Measurements from ENCODE around the gene LAMB3.

The LAMB3 gene

DNA sequence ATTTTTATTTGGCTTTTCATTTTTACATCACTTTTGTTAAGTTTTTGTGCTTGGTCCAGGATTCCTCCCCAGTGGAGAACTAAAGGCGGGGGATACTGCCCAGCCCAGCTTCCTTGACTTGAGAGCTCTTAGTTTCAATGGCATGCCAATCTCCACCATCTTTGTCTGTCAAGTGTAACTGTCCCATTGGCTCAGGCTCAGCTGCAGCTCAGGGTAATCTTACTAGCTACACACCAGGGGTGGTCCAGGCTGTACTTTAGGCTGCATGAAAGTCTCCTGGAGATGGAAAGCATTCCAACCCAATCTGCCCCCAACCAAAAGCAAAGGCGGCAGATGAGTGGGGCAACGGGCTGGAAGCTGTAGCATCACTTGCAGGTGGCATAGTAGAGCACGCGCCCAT, 37.3 kb downstream of the LAMB3 start:
- Histone ChIP-seq H3K36me3 (ENCODE audit: low read length) (no peaks in the 10 kb centered on the region), H4K20me1 (ENCODE audit: low read depth, low read length) (no peaks in the 10 kb centered on the region), H3K27ac (ENCODE audit: low read depth, low read length) (no peak overlapping the region), H3K4me3 (ENCODE audit: insufficient read depth, low read length, poor library complexity, severe bottlenecking) (no peak overlapping the region), H3K79me2 (ENCODE audit: insufficient read depth, low read length) (no peaks in the 10 kb centered on the region), H3K9me2 (replicated peaks; ENCODE audit: insufficient read depth, low read length) (no peaks in the 10 kb centered on the region), H2AFZ (ENCODE audit: low read depth, low read length, severe bottlenecking) (no peak overlapping the region), H3K4me2 (ENCODE audit: low read depth, low read length, poor library complexity, severe bottlenecking) (no peak overlapping the region), H3K9ac (ENCODE audit: low read length) (no peak overlapping the region), H3K27me3 (ENCODE audit: low read length) (no peaks in the 10 kb centered on the region), H3F3A (ENCODE audit: insufficient read depth) (no peaks in the 10 kb centered on the region), H3K9me3 (ENCODE audit: insufficient read depth, low read length) (no peaks in the 10 kb centered on the region)
- no peak for TF ChIP-seq EZH2phosphoT487 (conservative IDR thresholded peaks at IDR 0.05; ENCODE audit: low read length)
- TF ChIP-seq, protein P1, sequence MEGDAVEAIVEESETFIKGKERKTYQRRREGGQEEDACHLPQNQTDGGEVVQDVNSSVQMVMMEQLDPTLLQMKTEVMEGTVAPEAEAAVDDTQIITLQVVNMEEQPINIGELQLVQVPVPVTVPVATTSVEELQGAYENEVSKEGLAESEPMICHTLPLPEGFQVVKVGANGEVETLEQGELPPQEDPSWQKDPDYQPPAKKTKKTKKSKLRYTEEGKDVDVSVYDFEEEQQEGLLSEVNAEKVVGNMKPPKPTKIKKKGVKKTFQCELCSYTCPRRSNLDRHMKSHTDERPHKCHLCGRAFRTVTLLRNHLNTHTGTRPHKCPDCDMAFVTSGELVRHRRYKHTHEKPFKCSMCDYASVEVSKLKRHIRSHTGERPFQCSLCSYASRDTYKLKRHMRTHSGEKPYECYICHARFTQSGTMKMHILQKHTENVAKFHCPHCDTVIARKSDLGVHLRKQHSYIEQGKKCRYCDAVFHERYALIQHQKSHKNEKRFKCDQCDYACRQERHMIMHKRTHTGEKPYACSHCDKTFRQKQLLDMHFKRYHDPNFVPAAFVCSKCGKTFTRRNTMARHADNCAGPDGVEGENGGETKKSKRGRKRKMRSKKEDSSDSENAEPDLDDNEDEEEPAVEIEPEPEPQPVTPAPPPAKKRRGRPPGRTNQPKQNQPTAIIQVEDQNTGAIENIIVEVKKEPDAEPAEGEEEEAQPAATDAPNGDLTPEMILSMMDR (IDR thresholded peaks at IDR 0.05; ENCODE audit: insufficient read depth, low read length, poor library complexity, severe bottlenecking) = no peak

DNA sequence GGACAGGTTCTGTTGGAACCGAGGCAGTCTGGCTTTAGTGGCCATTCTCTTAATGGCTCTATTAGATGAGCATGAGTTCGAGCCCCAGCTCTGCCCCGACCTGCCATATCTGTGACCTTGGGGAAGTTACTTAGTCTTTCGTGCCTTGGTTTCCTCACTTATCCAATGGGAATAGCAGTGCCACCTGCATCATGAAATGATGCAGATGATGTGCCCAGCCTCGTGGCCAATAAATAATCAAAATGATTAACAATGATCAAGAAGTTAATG, 38.1 kb downstream of the LAMB3 start:
- no peaks in the 10 kb centered on the region for H3K9me3 ChIP-seq (ENCODE audit: insufficient read depth, low read length)
- H3K9me2 ChIP-seq (replicated peaks; ENCODE audit: insufficient read depth, low read length) = no peaks in the 10 kb centered on the region
- H3K9ac ChIP-seq (ENCODE audit: low read length) = no peak overlapping the region
- no peak overlapping the region for H2AFZ ChIP-seq (ENCODE audit: low read depth, low read length, severe bottlenecking)
- H3K27me3 ChIP-seq (ENCODE audit: low read length) = no peaks in the 10 kb centered on the region
- no peaks in the 10 kb centered on the region for H3K36me3 ChIP-seq (ENCODE audit: low read length)
- no peaks in the 10 kb centered on the region for H4K20me1 ChIP-seq (ENCODE audit: low read depth, low read length)
- no peak overlapping the region for H3K4me2 ChIP-seq (ENCODE audit: low read depth, low read length, poor library complexity, severe bottlenecking)
- TF ChIP-seq, protein P1 (IDR thresholded peaks at IDR 0.05; ENCODE audit: insufficient read depth, low read length, poor library complexity, severe bottlenecking) = no peak
- no peak for TF ChIP-seq EZH2phosphoT487 (conservative IDR thresholded peaks at IDR 0.05; ENCODE audit: low read length)
- H3F3A ChIP-seq (ENCODE audit: insufficient read depth) = no peaks in the 10 kb centered on the region
- H3K4me3 ChIP-seq (ENCODE audit: insufficient read depth, low read length, poor library complexity, severe bottlenecking) = no peak overlapping the region
- H3K79me2 ChIP-seq (ENCODE audit: insufficient read depth, low read length) = no peaks in the 10 kb centered on the region
- H3K27ac ChIP-seq (ENCODE audit: low read depth, low read length) = no peak overlapping the region

DNA sequence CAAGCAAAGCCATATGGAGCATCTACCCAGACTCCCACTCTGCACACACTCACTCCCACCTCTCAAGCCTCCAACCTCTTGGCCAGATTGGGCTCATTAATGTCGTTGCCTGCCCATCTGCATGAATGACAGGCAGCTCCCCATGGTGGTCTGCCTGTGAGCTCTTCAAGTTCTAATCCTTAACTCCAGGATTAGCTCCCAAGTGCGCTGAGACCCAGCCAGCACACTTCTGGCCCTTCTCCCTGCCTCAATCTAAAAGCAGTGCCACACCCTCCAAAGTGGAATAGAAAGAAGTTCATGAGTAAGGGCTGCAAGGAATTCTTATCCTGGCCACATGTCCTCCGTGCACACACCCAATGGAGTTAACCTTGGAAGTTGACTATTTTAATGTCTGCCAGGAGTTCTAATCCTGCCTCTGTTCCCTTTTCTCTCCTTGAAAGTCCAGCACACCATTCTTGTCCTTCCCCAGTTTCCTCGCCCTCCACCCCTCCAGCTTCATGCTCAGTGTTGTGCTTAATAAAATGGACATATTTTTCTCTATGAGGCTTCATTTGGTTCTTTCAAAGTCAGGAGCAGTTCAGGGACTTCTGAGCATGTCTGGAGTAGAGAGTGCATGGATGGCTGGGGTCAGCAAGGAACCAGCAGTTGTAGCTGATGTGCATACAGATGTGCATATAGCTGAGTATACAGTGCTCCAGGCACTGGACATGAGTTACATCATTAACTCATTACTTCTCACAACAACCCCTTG, 38.6 kb downstream of the LAMB3 start:
- Histone ChIP-seq H3K27ac (ENCODE audit: low read depth, low read length) (no peak overlapping the region), H3K4me2 (ENCODE audit: low read depth, low read length, poor library complexity, severe bottlenecking) (no peak overlapping the region), H2AFZ (ENCODE audit: low read depth, low read length, severe bottlenecking) (no peak overlapping the region), H3K36me3 (ENCODE audit: low read length) (no peaks in the 10 kb centered on the region), H3K9ac (ENCODE audit: low read length) (no peak overlapping the region), H3F3A (ENCODE audit: insufficient read depth) (no peaks in the 10 kb centered on the region), H3K9me3 (ENCODE audit: insufficient read depth, low read length) (no peaks in the 10 kb centered on the region), H4K20me1 (ENCODE audit: low read depth, low read length) (no peaks in the 10 kb centered on the region), H3K4me3 (ENCODE audit: insufficient read depth, low read length, poor library complexity, severe bottlenecking) (no peak overlapping the region), H3K27me3 (ENCODE audit: low read length) (no peaks in the 10 kb centered on the region), H3K9me2 (replicated peaks; ENCODE audit: insufficient read depth, low read length) (no peaks in the 10 kb centered on the region), H3K79me2 (ENCODE audit: insufficient read depth, low read length) (no peaks in the 10 kb centered on the region)
- no peak for TF ChIP-seq EZH2phosphoT487 (conservative IDR thresholded peaks at IDR 0.05; ENCODE audit: low read length)
- TF ChIP-seq, protein P1 (IDR thresholded peaks at IDR 0.05; ENCODE audit: insufficient read depth, low read length, poor library complexity, severe bottlenecking) = no peak

Measured in SU-DHL-6 (cell line).